Parathyroid adenoma (tissue), 2 donors: ENCODE data around the gene UCP2.

Experiments used
- H2AFZ ChIP-seq: fragments of 300-600 bp; sonication (generic); one replicate; pipeline ENCODE4 v1.7.0; 2017; ENCODE audit warnings: antibody characterized with exemption, mild to moderate bottlenecking
- H3K27ac ChIP-seq: fragments of 300-600 bp; sonication (generic); one replicate; pipeline ENCODE4 v1.7.0; 2017
- H3K27me3 ChIP-seq: fragments of 300-600 bp; sonication (generic); one replicate; pipeline ENCODE4 v1.7.0; 2017; ENCODE audit warnings: low read length; ENCODE audit not compliant: control insufficient read depth, insufficient read depth
- H3K36me3 ChIP-seq: fragments of 300-600 bp; sonication (generic); one replicate; pipeline ENCODE4 v1.7.0; 2017; ENCODE audit warnings: low read length; ENCODE audit not compliant: control insufficient read depth, insufficient read depth
- H3K4me1 ChIP-seq: fragments of 300-600 bp; sonication (generic); one replicate; pipeline ENCODE4 v1.7.0; 2017; ENCODE audit warnings: control low read depth
- H3K4me2 ChIP-seq: fragments of 300-600 bp; sonication (generic); one replicate; pipeline ENCODE4 v1.7.0; 2017; ENCODE audit warnings: low read length
- H3K4me3 ChIP-seq: fragments of 300-600 bp; sonication (generic); one replicate; pipeline ENCODE4 v1.7.0; 2017; ENCODE audit warnings: low read depth, low read length
- H3K79me2 ChIP-seq: fragments of 300-600 bp; sonication (generic); one replicate; pipeline ENCODE4 v1.7.0; 2017; ENCODE audit warnings: control low read depth
- H3K9ac ChIP-seq: fragments of 300-600 bp; sonication (generic); one replicate; pipeline ENCODE4 v1.7.0; 2017; ENCODE audit warnings: mild to moderate bottlenecking
- H3K9me3 ChIP-seq: fragments of 300-600 bp; sonication (generic); one replicate; pipeline ENCODE4 v1.7.0; 2017; ENCODE audit warnings: low read length; ENCODE audit not compliant: control insufficient read depth
- TF ChIP-seq, protein P1 (sequence below): fragments of 300-600 bp; sonication (generic); IDR thresholded peaks from one replicate; pipeline ENCODE4 v1.7.0; 2017; ENCODE audit warnings: antibody characterized with exemption, mild to moderate bottlenecking
- donor health status: primary hyperparathyroidism.

Gene UCP2

DNA sequence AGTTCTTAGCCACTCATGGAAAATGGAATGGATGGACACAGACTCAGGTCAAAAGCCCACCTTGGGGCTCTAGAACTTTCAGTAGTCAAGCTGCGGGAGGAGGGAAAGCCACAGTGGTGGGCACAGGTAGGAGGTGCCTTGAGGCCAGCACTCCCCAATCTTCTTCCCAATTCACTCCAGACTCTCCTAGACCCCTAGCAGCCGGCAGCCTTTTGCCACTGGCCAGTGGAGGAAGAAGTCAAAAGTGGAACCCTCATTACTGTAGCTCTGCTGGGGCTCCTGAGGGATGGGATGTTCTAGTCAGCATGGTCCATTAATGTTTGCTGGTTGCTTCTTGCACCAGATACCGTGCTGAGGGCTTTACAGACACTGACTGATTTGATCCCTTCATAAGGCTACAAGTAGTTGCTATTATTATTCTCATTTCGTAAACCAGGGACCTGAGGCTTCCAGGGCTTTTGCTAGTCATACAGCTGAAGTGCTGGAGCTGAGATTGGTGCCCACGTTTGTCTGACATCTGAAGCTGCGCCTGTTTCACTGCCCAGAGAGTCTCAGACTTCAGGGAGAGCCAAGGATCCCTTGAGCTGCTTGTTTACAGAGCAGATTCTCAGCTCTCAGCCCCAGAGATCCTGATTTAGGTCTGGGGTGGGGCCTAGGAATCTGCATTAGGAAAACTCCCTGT lies 25.2 kb upstream of the UCP2 start:
- Histone ChIP-seq H3K4me2 (no peak overlapping the region), H2AFZ (no peak overlapping the region), H3K27me3 (no peaks in the 10 kb centered on the region), H3K4me1 (no peaks in the 10 kb centered on the region), H3K27ac (no peak overlapping the region), H3K9ac (no peak overlapping the region), H3K36me3 (no peaks in the 10 kb centered on the region), H3K79me2 (no peaks in the 10 kb centered on the region), H3K4me3 (no peak overlapping the region), H3K9me3 (no peaks in the 10 kb centered on the region)
- TF ChIP-seq, protein P1, sequence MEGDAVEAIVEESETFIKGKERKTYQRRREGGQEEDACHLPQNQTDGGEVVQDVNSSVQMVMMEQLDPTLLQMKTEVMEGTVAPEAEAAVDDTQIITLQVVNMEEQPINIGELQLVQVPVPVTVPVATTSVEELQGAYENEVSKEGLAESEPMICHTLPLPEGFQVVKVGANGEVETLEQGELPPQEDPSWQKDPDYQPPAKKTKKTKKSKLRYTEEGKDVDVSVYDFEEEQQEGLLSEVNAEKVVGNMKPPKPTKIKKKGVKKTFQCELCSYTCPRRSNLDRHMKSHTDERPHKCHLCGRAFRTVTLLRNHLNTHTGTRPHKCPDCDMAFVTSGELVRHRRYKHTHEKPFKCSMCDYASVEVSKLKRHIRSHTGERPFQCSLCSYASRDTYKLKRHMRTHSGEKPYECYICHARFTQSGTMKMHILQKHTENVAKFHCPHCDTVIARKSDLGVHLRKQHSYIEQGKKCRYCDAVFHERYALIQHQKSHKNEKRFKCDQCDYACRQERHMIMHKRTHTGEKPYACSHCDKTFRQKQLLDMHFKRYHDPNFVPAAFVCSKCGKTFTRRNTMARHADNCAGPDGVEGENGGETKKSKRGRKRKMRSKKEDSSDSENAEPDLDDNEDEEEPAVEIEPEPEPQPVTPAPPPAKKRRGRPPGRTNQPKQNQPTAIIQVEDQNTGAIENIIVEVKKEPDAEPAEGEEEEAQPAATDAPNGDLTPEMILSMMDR, result no peak

GRCh38 chr11:74006743-74007304 lies 24.2 kb upstream of the UCP2 start:
- H3K4me1 ChIP-seq, result no peaks in the 10 kb centered on the region
- H2AFZ ChIP-seq, result no peak overlapping the region
- H3K27ac ChIP-seq, result no peak overlapping the region
- no peaks in the 10 kb centered on the region for H3K79me2 ChIP-seq
- H3K27me3 ChIP-seq, result no peaks in the 10 kb centered on the region
- no peak overlapping the region for H3K4me2 ChIP-seq
- no peak overlapping the region for H3K4me3 ChIP-seq
- TF ChIP-seq, protein P1, result no peak
- H3K9ac ChIP-seq, result no peak overlapping the region
- no peaks in the 10 kb centered on the region for H3K36me3 ChIP-seq
- H3K9me3 ChIP-seq, result no peaks in the 10 kb centered on the region

DNA sequence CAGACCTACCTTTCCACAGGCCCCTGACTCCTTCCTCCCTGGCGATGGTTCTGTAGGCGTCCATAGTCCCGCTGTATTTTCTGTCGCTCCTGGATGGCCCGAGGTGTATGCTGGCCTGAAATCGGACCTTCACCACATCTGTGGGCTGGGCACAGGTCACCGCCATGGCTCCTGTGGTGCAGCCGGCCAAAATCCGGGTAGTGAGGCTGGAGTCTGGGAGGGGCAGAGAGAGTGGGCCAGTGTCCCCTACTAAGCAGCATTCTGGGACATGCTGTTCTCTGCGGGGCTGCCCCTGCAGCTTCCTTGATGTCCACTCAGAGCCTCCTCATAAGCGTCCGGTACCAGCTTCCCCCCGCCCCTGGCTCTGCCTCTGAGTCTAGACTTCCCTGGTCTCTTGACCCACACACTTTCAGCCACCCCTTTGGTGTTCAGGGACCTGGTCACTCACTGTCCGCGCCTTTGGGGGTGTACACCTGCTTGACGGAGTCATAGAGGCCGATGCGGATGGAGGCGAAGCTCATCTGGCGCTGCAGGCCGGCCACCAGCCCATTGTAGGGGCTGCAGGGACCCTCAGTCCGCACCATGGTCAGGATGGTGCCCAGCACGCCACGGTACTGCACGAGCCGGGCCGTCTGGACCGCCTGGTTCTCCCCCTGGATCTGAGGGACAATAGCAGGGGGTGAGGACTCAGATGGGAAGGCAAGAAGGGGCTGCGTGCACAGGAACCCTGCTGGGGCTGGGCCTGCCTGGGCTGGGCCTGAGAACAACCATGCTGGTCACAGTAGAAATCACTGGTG lies 23.3 kb upstream of the UCP2 start:
- Histone ChIP-seq H3K9ac (no peak overlapping the region), H3K4me2 (no peak overlapping the region), H3K36me3 (no peaks in the 10 kb centered on the region), H3K79me2 (no peaks in the 10 kb centered on the region), H2AFZ (no peak overlapping the region), H3K4me3 (no peak overlapping the region), H3K4me1 (no peaks in the 10 kb centered on the region), H3K9me3 (no peaks in the 10 kb centered on the region), H3K27ac (no peak overlapping the region), H3K27me3 (no peaks in the 10 kb centered on the region)
- TF ChIP-seq, protein P1, result no peak

DNA sequence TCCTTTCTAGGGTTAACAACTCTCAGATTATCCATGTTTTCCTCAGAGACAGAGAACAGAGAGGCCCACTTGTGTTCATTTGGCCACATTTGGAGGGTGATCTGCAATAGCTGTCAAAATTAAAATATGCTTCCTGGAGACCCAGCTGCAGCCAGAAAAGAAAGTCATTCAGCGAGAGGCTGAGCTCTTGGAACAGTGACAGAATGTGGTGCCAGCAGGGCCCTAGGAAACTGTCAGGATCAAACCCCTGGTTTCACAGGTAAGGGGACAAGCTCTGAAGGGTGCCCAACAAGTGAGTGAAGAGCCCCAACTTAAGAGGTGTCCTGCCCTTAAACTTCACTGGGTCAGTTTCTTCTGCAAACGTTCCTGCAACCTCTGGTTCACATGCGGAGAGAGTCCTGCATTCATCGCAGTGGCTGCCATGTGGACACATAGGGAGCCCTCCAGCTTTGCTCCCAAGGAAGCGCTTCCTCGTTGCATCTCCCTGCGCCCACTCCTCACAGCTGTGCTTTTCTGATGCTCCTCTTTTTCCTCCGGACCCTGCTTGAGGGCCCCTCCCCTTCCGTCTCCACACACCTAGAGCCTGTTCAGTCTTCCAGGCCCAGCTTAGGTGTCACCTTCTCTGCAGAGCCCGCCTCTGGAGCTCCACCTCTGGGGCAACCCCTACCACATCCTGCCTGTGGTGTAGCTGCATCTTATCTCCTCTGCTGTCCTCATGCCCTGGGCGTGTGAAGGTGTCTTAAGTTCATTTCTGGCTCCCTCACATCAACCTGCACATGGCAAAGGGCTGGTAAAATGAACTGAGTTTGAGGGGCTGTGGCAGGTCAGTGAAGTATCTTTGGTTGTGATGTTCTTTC lies 22.3 kb upstream of the UCP2 start:
- Histone ChIP-seq H3K4me1 (no peaks in the 10 kb centered on the region), H3K9ac (no peak overlapping the region), H3K27ac (no peak overlapping the region), H2AFZ (no peak overlapping the region), H3K79me2 (no peaks in the 10 kb centered on the region), H3K36me3 (no peaks in the 10 kb centered on the region), H3K9me3 (no peaks in the 10 kb centered on the region), H3K4me3 (no peak overlapping the region), H3K27me3 (no peaks in the 10 kb centered on the region), H3K4me2 (no peak overlapping the region)
- TF ChIP-seq, protein P1, result no peak
